ENCODE measurements around the gene B3GNT5.
A peak's percentile ranks its signal among the peaks of the same experiment; 100 is the strongest.

Gene B3GNT5

DNA sequence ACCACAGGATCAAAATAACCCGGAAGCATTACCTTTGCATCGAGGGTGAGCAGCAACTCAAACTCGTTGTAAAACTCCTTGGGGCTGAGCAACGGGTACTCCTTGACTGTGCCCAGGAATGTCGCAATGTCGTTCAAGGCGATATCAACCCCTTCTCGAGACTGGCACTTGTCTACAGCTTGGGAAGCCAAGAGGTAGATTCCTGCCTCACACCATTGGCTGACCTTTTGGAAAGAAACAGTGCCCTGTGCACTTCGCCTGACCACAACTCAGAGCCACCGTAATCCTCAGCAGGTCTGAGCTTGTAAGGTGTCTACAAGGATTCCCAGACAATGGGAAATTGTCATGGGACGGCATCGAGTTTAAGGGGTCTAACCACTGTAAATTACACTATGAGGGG is 43.9 kb downstream of the B3GNT5 start:
- DNase-seq: no peak

GRCh38 chr3:183298701-183299153 is 45.7 kb downstream of the B3GNT5 start:
- peak; percentile 69 to 73 for DNase-seq

GRCh38 chr3:183299976-183300375 is 46.9 kb downstream of the B3GNT5 start:
- DNase-seq: no peak

DNA sequence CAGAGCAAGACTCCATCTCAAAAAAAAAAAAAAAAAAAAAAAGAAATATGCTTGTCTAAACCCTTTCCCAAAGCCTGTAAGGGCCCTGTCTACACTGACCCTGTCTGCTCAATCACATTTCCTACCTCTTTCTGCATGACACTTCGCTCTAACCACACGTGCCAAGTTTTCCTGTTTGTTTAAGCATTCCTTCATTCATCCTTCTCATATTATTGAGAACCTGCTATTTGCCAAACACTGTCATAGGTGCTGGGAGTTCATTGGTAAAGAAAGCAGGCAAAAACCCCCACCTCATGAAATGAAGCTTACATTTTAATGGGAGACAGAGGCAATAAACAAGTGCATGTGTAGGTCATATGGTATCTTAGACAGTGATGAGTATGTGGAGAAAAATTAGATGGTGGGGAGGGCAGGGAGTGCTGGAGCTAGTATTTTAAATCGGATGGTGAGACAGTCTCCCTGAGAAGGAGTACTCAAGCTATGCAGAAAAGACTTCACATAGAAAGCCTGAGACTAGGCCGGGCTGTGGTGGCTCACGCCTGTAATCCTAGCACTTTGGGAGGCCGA is 48.0 kb downstream of the B3GNT5 start:
- DNase-seq: no peak

- DNase-seq: no peak
These were observed 49.0 kb downstream of the B3GNT5 start for GRCh38 chr3:183301937-183302580.

DNA sequence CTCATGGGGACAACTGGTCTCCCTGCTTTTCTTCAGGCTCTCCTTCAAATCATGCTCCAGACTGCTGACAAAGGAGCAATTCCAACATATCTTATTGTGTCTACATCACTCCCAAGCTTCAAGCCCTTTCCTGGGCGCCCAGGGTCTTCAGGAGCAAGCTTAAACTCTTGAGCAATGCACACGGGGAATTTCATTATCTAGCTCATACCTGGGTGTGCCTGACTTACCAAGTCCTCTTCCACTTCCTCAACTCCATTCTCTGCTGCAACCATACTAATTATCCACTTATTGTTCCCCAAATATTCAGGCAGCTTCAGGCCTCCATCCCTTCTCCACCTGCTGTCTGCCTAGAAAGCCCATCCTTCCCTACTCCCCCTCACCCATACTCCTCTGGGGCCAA is 50.6 kb downstream of the B3GNT5 start:
- no peak for DNase-seq

- DNase-seq: peak; percentile 95 to 98
These were observed 54.0 kb downstream of the B3GNT5 start for GRCh38 chr3:183306798-183307671.

DNA sequence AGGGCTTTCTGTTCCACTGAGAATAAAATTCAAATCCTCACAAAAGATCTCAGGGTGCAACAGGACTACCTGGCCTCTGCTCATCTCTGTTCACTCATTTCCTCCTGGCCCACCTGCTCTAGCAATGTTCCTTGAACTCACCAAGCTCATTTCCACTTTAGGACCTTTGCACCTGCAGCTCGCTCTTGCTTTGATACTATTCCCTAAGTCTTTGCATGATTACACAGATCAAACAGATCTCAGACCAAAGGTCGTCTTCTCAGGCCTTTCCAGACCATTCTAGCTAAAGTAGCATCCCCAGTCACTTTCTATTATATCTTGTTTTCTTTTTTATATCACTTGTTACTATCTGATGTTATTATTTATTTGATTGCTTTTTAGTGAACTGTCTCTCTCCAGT is 54.7 kb downstream of the B3GNT5 start:
- DNase-seq: no peak

- no peak for DNase-seq
These were observed 55.7 kb downstream of the B3GNT5 start for GRCh38 chr3:183308751-183309150.

- no peak for DNase-seq
These were observed 56.2 kb downstream of the B3GNT5 start for GRCh38 chr3:183309276-183309675.

DNA sequence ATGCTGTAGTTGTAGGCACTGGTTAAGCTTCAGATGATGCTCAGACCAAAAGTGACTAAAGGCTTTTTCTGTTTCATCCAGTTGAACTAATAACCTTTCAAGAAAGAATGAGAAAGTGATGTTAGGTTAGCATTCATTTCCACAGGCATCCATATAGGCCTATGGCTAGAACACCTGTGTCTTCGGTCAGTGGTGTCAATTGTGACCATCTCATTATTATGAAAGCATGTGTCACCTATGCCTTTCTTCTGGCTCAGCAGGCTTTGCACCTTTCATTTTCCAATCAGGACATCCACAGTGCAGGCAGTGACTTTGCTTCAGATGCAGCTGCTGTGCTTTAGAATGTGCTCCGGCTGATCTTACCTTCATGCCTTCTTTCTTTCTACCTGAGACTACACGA is 57.9 kb downstream of the B3GNT5 start:
- DNase-seq: no peak

DNA sequence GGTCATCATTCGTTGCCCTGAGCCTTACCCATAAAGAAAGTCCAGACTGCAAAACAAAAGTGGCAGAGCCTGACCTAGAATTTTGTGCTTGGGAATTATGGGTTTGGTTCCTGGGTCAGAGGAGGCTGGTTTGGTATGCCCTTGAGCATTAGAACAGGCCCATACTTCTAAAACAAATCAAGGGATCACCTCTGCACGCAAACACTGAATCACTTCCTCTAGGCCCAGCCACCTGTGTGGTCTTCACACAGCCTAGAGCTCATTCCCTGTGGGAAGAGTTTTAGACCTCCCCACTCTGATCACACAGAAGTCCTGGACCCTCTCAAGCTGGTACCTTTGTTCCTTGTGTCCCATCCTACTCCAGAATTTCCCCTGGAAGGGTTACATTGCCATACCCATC is 59.4 kb downstream of the B3GNT5 start:
- no peak for DNase-seq

GRCh38 chr3:183313351-183313750 is 60.3 kb downstream of the B3GNT5 start:
- no peak for DNase-seq

GRCh38 chr3:183313764-183314163 is 60.7 kb downstream of the B3GNT5 start:
- DNase-seq: no peak

GRCh38 chr3:183315739-183316138 is 62.7 kb downstream of the B3GNT5 start:
- no peak for DNase-seq

GRCh38 chr3:183317271-183317670 is 64.2 kb downstream of the B3GNT5 start:
- no peak for DNase-seq

- no peak for DNase-seq
These were observed 65.1 kb downstream of the B3GNT5 start for GRCh38 chr3:183317886-183318865.

GRCh38 chr3:183318877-183319276 is 65.8 kb downstream of the B3GNT5 start:
- no peak for DNase-seq

DNA sequence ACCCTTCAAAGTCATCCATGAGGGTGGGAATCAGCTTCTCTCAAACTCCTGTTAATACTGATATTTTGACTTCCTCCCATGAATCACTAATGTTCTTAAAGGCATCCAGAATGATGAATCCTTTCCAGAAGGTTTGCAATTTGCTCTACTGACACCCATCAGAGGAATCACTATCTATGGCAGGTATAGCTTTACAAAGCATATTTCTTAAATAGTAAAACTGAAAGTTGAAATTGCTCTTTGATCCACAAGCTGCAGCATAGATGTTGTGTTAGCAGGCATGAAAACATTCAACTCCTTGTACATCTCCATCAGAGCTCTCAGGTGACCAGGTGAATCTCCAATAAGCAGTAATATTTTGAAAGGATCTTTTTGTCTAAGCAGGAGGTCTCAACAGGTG is 66.3 kb downstream of the B3GNT5 start:
- no peak for DNase-seq
